Trophoblast cell (in vitro differentiated cells and primary cell): Measurements from ENCODE around the gene IYD.
"Not testable (repeated sequence)": the region's sequence is repeated elsewhere in the genome, so short reads cannot be mapped to it uniquely, and the experiment has no call there.

Experiments
- DNase-seq, 2 donors: peaks; one replicate each; pipeline ENCODE4 v3.0.0-alpha.2; 2016
- H2AFZ ChIP-seq: 2 replicates; pipeline ENCODE4 v1.6.1; 2013; ENCODE audit warnings: low read length, moderate library complexity, mild to moderate bottlenecking; ENCODE audit not compliant: insufficient read depth, poor library complexity
- H2AK5ac ChIP-seq: 2 replicates; pipeline ENCODE4 v1.6.1; 2013; ENCODE audit warnings: mild to moderate bottlenecking, low read length
- H2BK120ac ChIP-seq: 2 replicates; pipeline ENCODE4 v1.6.1; 2013; ENCODE audit warnings: low read length, mild to moderate bottlenecking, moderate library complexity; ENCODE audit not compliant: insufficient read depth, poor library complexity
- H2BK12ac ChIP-seq: 2 replicates; pipeline ENCODE4 v1.6.1; 2013; ENCODE audit warnings: mild to moderate bottlenecking, low read length, moderate library complexity
- H2BK5ac ChIP-seq: 2 replicates; pipeline ENCODE4 v1.6.1; 2013; ENCODE audit warnings: low read length, low read depth, moderate library complexity, mild to moderate bottlenecking; ENCODE audit not compliant: poor library complexity
- H3K14ac ChIP-seq: 2 replicates; pipeline ENCODE4 v1.6.1; 2013; ENCODE audit warnings: mild to moderate bottlenecking, low read length
- H3K18ac ChIP-seq: 2 replicates; pipeline ENCODE4 v1.6.1; 2013; ENCODE audit warnings: mild to moderate bottlenecking, low read length
- H3K23ac ChIP-seq: 2 replicates; pipeline ENCODE4 v1.6.1; 2013; ENCODE audit warnings: low read length
- H3K27ac ChIP-seq: 2 replicates; pipeline ENCODE4 v1.5.1; 2013; ENCODE audit warnings: low read depth, mild to moderate bottlenecking, inconsistent platforms, low read length, moderate library complexity
- H3K27me3 ChIP-seq: 2 replicates; pipeline ENCODE4 v1.6.1; 2013; ENCODE audit warnings: inconsistent platforms, mild to moderate bottlenecking, low read length, moderate library complexity; ENCODE audit not compliant: insufficient read depth
- H3K36me3 ChIP-seq, 2 experiments: 1 replicate in 1 of 2; 2 replicates in 1 of 2; pipeline ENCODE4 v1.6.1; 2013; ENCODE audit warnings: low read length in 2 of 2, mild to moderate bottlenecking in 2 of 2, moderate library complexity in 1 of 2; ENCODE audit not compliant: insufficient read depth in 2 of 2, control insufficient read depth in 1 of 2
- H3K4ac ChIP-seq: 2 replicates; pipeline ENCODE4 v1.6.1; 2013; ENCODE audit warnings: low read depth, mild to moderate bottlenecking, low read length, moderate library complexity
- H3K4me1 ChIP-seq, 2 experiments: 1 replicate in 1 of 2; 2 replicates in 1 of 2; pipeline ENCODE4 v1.6.1; 2013; ENCODE audit warnings: low read length in 2 of 2, mild to moderate bottlenecking in 2 of 2, moderate library complexity in 1 of 2; ENCODE audit not compliant: insufficient read depth in 2 of 2, control insufficient read depth in 1 of 2
- H3K4me2 ChIP-seq: 2 replicates; pipeline ENCODE4 v1.6.1; 2013; ENCODE audit warnings: inconsistent platforms, mild to moderate bottlenecking, low read length, moderate library complexity
- H3K4me3 ChIP-seq: 2 replicates; pipeline ENCODE4 v1.5.1; 2013; ENCODE audit warnings: mild to moderate bottlenecking, low read depth, low read length, inconsistent platforms
- H3K79me1 ChIP-seq: one replicate; pipeline ENCODE4 v1.6.1; 2013; ENCODE audit warnings: low read length
- H3K79me2 ChIP-seq: 2 replicates; pipeline ENCODE4 v1.6.1; 2013; ENCODE audit warnings: low read length, mild to moderate bottlenecking; ENCODE audit not compliant: control insufficient read depth, insufficient read depth, poor library complexity
- H3K9ac ChIP-seq: 2 replicates; pipeline ENCODE4 v1.6.1; 2013; ENCODE audit warnings: mild to moderate bottlenecking, low read length
- H3K9me3 ChIP-seq: 2 replicates; pipeline ENCODE4 v1.6.1; 2013; ENCODE audit warnings: low read depth, mild to moderate bottlenecking, control low read depth, inconsistent platforms, low read length; ENCODE audit not compliant: insufficient read depth
- H4K12ac ChIP-seq: 2 replicates; pipeline ENCODE4 v1.6.1; 2013; ENCODE audit warnings: low read depth, mild to moderate bottlenecking, low read length, moderate library complexity
- H4K8ac ChIP-seq: 2 replicates; pipeline ENCODE4 v1.6.1; 2013; ENCODE audit warnings: low read depth, mild to moderate bottlenecking, low read length, moderate library complexity
- H4K91ac ChIP-seq: one replicate; pipeline ENCODE4 v1.6.1; 2013; ENCODE audit warnings: low read depth, mild to moderate bottlenecking, low read length, moderate library complexity
- WGBS: extraction: QIAGEN DNeasy Blood & Tissue Kit; methylation state at CpG from one replicate; pipeline ENCODE4 v1.1.7; 2013; ENCODE audit warnings: missing lambda C conversion rate; ENCODE audit not compliant: insufficient read length, insufficient coverage; ENCODE audit errors: extremely low coverage; 5-methylcytosine and 5-hydroxymethylcytosine counted together

The IYD gene

GRCh38 chr6:150373260-150373701 lies 4.5 kb downstream of the IYD start:
- Histone ChIP-seq H3K79me1 (no peaks in the 10 kb centered on the region), H3K27ac (no peak overlapping the region), H2BK120ac (no peak overlapping the region), H3K23ac (no peak overlapping the region), H4K12ac (no peak overlapping the region), H2AK5ac (no peak overlapping the region), H3K9ac (no peak overlapping the region), H4K91ac (no peak overlapping the region), H3K4me2 (no peak overlapping the region), H2AFZ (no peak overlapping the region), H2BK12ac (no peak overlapping the region), H3K4me1 (no peaks in the 10 kb centered on the region), H2BK5ac (no peak overlapping the region), H3K4me3 (no peak overlapping the region), H3K27me3 (no peaks in the 10 kb centered on the region), H3K36me3 (no peaks in the 10 kb centered on the region), H3K79me2 (no peaks in the 10 kb centered on the region), H4K8ac (no peak overlapping the region), H3K9me3 (peaks cover 3% of the 10 kb centered on the region), H3K14ac (no peak overlapping the region), H3K4ac (no peak overlapping the region), H3K18ac (no peak overlapping the region)
- no peak for DNase-seq
- no CpG with 5 or more reads among the region's 2 CpGs for WGBS

GRCh38 chr6:150374346-150374745 lies 5.5 kb downstream of the IYD start:
- not testable (repeated sequence) for H2AK5ac ChIP-seq, H2BK12ac ChIP-seq, H2BK120ac ChIP-seq, H3K9ac ChIP-seq, H3K27me3 ChIP-seq, DNase-seq, H3K14ac ChIP-seq, H3K79me1 ChIP-seq, H3K79me2 ChIP-seq, H3K23ac ChIP-seq, H4K12ac ChIP-seq, H3K36me3 ChIP-seq, H4K91ac ChIP-seq, H2AFZ ChIP-seq, H3K4me2 ChIP-seq, H3K18ac ChIP-seq, H3K4me1 ChIP-seq, H3K4ac ChIP-seq, H2BK5ac ChIP-seq, H3K9me3 ChIP-seq, H3K4me3 ChIP-seq, H3K27ac ChIP-seq, H4K8ac ChIP-seq
- no CpG with 5 or more reads among the region's 5 CpGs for WGBS

GRCh38 chr6:150377211-150377781 lies 8.5 kb downstream of the IYD start:
- H4K91ac ChIP-seq, result no peak overlapping the region
- H3K9ac ChIP-seq, result no peak overlapping the region
- H3K9me3 ChIP-seq, result no peaks in the 10 kb centered on the region
- H2BK120ac ChIP-seq, result no peak overlapping the region
- DNase-seq, result no peak
- no peak overlapping the region for H2AK5ac ChIP-seq
- no peak overlapping the region for H2BK5ac ChIP-seq
- H3K23ac ChIP-seq, result no peak overlapping the region
- no peak overlapping the region for H3K27ac ChIP-seq
- WGBS, result no CpG with 5 or more reads among the region's 4 CpGs
- H4K8ac ChIP-seq, result no peak overlapping the region
- no peak overlapping the region for H3K4me3 ChIP-seq
- no peak overlapping the region for H4K12ac ChIP-seq
- H3K27me3 ChIP-seq, result peaks cover 2% of the 10 kb centered on the region
- H2BK12ac ChIP-seq, result no peak overlapping the region
- no peak overlapping the region for H3K4ac ChIP-seq
- H3K4me1 ChIP-seq, result no peaks in the 10 kb centered on the region
- no peaks in the 10 kb centered on the region for H3K79me1 ChIP-seq
- no peak overlapping the region for H3K14ac ChIP-seq
- no peak overlapping the region for H3K18ac ChIP-seq
- no peak overlapping the region for H3K4me2 ChIP-seq
- H2AFZ ChIP-seq, result no peak overlapping the region
- H3K36me3 ChIP-seq, result no peaks in the 10 kb centered on the region
- no peaks in the 10 kb centered on the region for H3K79me2 ChIP-seq

DNA sequence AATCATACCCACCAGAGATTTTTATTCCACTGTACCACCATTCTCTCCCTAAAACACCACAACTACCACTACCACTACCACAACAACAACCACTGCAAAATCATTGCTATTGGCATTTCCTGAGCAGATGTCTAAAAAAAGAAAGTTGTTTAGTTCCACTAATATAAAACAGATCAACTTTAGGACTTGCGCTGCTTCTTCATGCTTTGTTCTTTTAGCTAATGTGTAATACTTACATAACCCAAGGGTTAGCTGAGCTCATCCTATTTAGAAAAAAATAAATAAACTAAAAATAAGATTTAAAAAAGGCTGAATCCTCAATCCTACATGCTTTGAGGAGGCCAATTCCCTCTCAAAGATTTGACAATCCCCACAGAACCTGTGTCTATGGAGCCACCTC lies 11.4 kb downstream of the IYD start:
- no peak overlapping the region for H2AK5ac ChIP-seq
- H3K4me1 ChIP-seq, result no peaks in the 10 kb centered on the region
- no peak overlapping the region for H3K14ac ChIP-seq
- no peak overlapping the region for H3K9ac ChIP-seq
- H4K12ac ChIP-seq, result no peak overlapping the region
- no peak overlapping the region for H4K91ac ChIP-seq
- no peaks in the 10 kb centered on the region for H3K36me3 ChIP-seq
- H2BK12ac ChIP-seq, result no peak overlapping the region
- no peak overlapping the region for H3K23ac ChIP-seq
- H3K4ac ChIP-seq, result no peak overlapping the region
- WGBS, result no CpG with 5 or more reads among the region's 1 CpG
- H3K4me3 ChIP-seq, result no peak overlapping the region
- no peak overlapping the region for H2BK5ac ChIP-seq
- DNase-seq, result no peak
- no peak overlapping the region for H4K8ac ChIP-seq
- peaks cover 2% of the 10 kb centered on the region for H3K27me3 ChIP-seq
- H3K79me1 ChIP-seq, result no peaks in the 10 kb centered on the region
- no peak overlapping the region for H2AFZ ChIP-seq
- no peak overlapping the region for H2BK120ac ChIP-seq
- H3K27ac ChIP-seq, result no peak overlapping the region
- H3K79me2 ChIP-seq, result no peaks in the 10 kb centered on the region
- no peak overlapping the region for H3K18ac ChIP-seq
- H3K4me2 ChIP-seq, result no peak overlapping the region
- no peaks in the 10 kb centered on the region for H3K9me3 ChIP-seq
